HG03378 (cell line): ENCODE measurements around the gene SMIM44.
"Not testable (repeated sequence)": the region's sequence is repeated elsewhere in the genome, so short reads cannot be mapped to it uniquely, and the experiment has no call there.

Experiments
- ATAC-seq: cut with Tn5 transposase; IDR thresholded peaks from one replicate; pipeline ENCODE4 v1.9.1; 2021; ENCODE audit warnings: mild to moderate bottlenecking, moderate library complexity; ENCODE audit not compliant: unreplicated experiment

SMIM44 gene

GRCh38 chr19:3459089-3459881 lies 24.0 kb downstream of the SMIM44 start:
- no peak for ATAC-seq

- no peak for ATAC-seq
Measured at GRCh38 chr19:3458229-3459088, 24.8 kb downstream of the SMIM44 start.

GRCh38 chr19:3457528-3458228 lies 25.6 kb downstream of the SMIM44 start:
- ATAC-seq: no peak

- ATAC-seq: no peak
Measured at GRCh38 chr19:3456925-3457527, 26.2 kb downstream of the SMIM44 start.

- ATAC-seq: no peak
Measured at GRCh38 chr19:3455960-3456601, 27.2 kb downstream of the SMIM44 start.

GRCh38 chr19:3455393-3455955 lies 27.8 kb downstream of the SMIM44 start:
- ATAC-seq: no peak

GRCh38 chr19:3454656-3455392 lies 28.4 kb downstream of the SMIM44 start:
- ATAC-seq: no peak

- ATAC-seq: no peak
Measured at GRCh38 chr19:3453840-3454239, 29.4 kb downstream of the SMIM44 start.

GRCh38 chr19:3452942-3453214 lies 30.4 kb downstream of the SMIM44 start:
- ATAC-seq: not testable (repeated sequence)

- ATAC-seq: no peak
Measured at GRCh38 chr19:3452171-3452941, 30.9 kb downstream of the SMIM44 start.

- no peak for ATAC-seq
Measured at GRCh38 chr19:3451451-3451866, 31.8 kb downstream of the SMIM44 start.

- no peak for ATAC-seq
Measured at GRCh38 chr19:3450796-3451411, 32.3 kb downstream of the SMIM44 start.

GRCh38 chr19:3448616-3449334 lies 34.5 kb downstream of the SMIM44 start:
- ATAC-seq: no peak

GRCh38 chr19:3446657-3447056 lies 36.6 kb downstream of the SMIM44 start:
- not testable (repeated sequence) for ATAC-seq

- no peak for ATAC-seq
Measured at GRCh38 chr19:3444695-3445234, 38.5 kb downstream of the SMIM44 start.

GRCh38 chr19:3443840-3444694 lies 39.2 kb downstream of the SMIM44 start:
- ATAC-seq: no peak
